NCI-H526 treated with DMSO at 0.1 percent for 48 hours (cell line): ENCODE measurements around the gene TBX18.

ENCODE experiments used
- DNase-seq: peaks from one replicate; lab custom pipeline; 2025; lab: John Stamatoyannopoulos, UW

Gene TBX18

DNA sequence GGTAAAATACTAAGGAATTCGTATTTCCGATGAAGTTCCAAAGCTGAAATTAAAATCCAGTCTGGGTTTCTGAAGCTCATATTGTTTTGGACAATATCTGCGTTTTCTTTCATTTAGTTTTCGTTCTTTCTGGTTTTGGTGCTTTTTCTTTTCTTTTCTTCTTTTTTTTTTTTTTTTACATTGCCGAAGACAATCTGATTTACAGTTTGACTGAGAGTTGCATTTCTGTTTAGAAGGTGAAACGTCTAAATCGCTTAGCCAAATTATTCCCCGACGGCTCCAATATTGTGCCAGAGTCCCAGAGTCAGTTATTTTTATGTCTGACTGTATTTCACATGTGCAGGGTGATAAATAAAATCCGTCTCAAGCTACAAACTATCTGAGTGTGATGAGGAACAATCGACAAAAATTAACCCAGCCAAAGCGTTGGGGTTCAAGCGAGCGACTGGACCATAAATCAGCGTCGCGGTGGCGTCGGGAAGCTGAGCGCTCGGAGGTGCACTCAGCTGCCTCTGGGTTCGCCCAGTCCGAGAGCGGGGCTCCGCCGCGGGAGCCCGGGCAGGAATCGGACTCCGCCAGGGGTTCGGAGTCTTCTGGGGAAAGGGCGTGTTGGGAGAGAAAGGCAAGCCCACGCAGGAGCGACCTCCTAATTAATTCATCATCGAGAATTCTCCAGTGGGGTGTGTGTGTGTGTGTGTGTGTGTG lies 8.2 kb upstream of the TBX18 start:
- no peak for DNase-seq

DNA sequence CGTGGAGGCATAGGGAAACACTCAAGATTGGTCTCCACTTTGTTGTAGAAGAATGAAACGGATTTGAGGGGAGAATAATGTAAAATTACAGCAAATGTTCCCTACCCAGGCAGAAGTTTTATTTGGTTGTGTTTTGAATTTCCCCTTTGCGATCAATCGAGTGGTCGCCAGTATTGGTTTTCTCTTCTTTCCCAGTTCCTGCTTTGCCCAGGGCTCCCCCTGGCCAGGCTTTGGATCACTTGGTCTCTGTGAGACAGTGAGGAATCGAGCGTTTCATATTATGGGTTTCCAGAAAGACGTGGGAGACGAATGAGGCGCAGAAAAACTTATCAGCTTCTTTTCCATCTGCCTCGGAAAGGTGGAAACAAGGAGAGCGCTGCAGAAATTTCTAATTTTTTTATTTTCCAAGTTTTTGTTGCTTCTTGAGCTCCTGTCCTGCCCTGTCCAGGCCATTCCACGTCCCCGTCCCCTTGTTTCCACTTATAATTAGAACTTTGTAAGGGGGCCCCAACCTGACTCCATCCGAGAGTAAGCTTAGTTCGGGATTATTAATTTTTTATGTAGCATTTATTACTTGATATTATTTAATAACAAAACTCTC lies 7.5 kb upstream of the TBX18 start:
- DNase-seq, result no peak

DNA sequence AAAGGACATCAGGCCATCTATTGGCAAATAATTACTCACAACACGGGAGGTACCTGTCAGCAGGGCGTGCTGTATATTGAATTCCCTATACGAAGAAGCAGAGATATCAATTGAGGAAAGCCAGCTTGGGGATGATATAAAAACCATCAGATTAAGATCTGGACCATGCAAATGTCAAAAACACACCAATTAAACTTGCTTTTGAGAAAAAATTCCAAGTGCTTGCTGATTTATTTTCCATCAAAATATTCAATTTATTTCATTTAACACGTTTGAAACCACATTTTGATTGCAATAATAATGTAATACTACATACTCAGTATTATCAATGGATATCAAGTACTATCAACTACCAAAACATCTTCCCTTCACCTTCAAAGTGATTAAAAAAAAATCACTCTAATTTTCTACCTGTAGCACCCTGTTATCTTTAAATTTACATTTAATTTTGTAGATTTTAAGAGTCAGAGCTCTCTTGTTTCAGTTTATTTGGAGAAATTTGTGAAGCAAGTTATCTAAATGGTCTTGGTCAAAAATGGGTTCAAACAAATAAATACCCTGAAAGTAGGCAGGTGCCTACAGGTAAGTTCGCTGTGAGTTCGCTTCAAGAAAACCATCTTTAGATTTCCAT lies 6.8 kb upstream of the TBX18 start:
- DNase-seq, result no peak

DNA sequence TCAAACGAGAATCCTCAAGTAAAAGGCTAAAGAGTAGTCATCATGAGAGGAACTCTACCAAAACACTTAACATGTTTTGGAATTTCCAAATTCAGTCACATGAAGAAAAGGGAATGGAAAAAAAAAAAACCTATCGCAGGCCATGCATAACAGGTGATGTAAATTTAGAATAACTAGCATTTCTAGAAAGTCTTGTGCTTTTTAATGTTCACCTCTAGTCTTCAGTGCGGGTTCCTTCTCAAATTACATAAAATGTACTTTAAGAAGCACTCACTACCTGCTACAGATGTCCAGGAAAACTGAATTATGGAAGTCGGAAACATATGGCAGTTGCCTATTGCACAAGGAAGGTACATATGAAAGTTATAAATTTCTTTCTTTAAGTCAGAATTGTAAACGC lies 6.1 kb upstream of the TBX18 start:
- DNase-seq, result no peak

DNA sequence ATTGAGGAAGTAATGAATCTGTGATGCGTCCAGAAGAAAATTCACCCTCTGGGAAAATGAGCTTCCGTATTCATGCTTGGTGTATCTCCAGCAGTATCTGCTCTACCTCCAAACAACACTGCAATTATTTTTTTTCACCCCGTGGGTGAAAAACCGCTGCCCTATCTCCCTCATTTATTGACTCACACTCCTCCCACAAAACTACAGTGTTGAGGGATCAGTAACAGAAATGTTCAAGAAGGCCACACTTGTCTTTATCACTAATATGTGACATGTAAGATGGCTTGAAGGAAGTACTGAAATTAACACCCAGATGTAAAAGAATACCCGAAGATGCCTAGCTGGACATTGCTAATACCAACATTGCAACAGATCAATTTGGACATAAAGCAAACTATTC lies 4.9 kb upstream of the TBX18 start:
- DNase-seq, result no peak

DNA sequence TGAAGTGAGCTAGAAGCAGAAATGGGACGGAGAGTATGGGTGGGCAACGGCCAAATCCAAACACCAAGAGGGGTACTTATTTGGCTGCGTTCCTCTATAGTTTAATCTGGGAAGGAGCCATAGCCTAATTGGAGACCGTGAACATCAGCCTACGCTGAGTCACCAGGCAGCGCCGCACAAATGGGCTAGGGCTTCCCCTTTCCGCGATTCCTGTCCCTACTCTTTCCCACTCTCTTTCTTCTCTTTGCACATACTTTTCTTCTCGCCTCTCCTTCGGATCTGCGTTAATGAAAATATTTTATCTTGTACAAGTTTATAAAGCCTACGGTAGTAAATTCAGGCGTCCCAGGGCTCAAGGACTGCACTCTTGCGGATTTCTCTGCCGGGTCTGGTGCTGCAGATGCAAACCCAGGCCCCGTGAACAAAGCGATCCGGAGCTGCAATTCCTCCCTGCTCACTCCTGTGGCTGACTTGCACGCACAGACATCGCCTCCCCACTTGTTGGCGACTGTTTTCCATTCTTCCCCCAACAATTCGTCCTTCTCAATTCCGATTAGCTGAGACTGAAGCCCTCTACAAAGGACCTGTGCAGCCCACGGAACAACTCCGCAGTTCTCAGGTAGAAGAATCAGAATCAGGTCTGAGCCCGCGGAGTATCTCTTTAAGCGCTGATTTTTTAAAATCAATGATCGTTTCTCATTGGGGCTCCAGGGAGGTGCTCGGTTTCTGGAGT lies 4.2 kb upstream of the TBX18 start:
- DNase-seq, result no peak

DNA sequence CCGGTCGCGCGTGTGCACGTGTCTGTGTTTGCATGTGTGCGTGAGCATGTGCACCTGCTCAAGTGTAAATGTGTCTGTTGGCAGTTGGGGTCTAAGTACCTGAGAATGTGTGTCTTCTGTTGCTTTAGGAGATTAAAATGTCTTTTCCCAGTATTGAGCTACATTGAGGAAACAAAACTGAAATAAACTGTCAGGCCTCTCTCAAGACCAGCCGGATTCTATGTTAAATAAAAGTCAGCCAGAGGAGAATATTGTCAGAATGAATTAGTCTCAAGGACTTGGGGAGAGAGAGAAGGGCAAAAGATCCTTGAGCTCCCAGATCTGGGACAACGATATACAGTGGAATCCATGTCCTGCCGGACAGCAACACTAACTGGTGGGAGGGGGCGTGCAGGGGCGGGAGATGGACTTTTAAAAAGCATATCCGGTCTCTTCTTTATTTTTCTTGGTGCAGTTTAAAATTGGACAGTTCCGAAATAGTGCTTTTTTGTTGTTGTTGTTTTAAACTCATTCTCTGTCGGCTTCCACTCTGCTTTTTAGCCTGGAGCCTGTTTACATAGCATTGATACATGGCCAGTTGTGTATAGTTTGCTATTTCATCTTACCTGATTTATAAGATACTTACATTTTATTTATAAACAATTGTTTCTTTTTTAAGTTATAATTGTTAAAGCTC lies 3.3 kb upstream of the TBX18 start:
- no peak for DNase-seq

DNA sequence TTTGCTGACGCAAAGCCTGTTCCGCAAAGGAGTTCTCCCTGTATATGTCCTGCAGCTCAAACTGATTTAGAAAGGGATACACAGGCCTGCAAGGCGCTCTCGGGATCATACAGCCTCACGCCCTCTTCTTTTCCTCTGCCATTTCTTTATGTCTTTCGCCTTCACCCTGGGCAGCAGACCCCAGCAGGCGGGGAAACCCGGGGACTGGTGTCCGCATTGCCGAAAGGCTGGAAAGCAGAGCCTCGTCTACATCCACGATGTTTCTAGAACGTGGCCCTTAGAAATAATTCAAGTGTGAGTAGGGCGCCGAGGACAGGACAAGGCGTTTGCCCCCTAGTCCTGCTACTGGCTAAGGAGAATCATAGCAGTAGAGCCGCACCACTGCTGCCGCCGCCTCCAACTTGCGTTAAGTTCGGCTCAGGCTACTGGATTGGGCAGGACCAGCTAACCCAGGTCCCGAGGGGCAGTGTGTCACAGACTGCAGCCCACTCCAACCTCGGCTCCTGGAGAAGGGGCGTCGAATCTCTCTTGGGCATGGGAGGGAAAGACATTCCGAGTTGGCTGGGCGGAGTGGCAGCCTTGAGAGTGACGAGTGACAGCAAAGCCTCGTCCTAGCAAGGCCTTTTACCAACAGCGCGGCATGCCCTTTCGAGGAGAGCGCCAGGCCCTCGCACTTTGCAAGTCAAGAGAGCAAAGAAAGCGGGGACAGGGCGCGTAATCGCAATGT lies 2.6 kb upstream of the TBX18 start:
- DNase-seq, result no peak

DNA sequence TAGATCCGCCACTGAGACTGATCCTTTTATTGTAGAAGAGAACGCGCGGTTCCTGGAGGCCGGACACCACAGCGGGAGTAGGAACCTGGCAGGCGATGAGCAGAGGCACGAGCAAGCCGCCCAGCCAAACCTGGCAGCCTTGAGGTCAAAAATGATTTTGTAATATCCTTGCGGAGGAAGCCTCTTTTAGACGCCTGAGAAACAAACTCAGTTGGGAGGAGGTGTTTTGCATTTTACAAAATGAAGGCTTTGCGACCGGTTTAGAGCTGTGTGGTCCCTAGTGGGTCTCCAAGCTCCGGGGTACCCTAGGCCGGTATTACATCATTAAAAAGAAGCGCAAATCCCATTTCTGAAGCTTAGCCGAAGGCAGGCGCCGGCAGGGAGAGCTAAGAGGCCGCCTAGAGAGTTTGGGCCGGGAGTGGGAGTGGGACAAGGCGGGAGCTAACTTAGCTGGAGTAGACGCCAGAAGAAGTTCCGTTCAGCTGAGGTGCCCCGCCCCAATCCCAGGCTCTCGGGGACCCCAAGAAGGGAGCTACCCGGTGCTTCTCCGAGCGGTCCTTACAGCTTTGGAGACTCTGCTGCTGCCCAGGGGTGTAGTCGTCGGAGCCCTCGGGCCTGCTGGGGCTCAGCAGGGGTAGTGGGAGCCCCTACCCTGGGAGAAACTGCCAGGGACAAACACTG lies 1.9 kb upstream of the TBX18 start:
- DNase-seq, result no peak

DNA sequence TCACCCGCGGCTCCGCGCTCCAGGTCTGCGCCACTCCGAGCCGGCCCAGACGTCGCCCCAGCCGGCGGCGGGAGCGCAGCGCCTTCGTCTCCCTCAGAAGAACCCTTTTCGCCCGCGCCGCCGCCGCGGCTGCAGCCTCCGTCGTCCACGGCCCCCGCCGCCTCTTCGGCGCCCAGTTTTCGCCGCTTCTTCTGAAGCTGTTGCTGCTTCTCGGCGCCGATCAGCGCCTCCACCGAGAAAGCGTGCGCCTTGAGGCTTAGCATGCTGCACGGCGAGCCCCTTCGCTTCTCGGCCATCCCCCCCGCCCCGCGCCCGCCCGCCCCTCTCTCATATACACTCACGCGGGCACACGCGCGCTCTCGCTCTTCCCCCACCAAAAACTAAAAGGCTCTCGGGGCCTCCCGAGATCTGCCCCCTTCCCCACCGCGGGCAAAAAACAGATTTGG lies 489 bp downstream of the TBX18 start:
- DNase-seq, result no peak

DNA sequence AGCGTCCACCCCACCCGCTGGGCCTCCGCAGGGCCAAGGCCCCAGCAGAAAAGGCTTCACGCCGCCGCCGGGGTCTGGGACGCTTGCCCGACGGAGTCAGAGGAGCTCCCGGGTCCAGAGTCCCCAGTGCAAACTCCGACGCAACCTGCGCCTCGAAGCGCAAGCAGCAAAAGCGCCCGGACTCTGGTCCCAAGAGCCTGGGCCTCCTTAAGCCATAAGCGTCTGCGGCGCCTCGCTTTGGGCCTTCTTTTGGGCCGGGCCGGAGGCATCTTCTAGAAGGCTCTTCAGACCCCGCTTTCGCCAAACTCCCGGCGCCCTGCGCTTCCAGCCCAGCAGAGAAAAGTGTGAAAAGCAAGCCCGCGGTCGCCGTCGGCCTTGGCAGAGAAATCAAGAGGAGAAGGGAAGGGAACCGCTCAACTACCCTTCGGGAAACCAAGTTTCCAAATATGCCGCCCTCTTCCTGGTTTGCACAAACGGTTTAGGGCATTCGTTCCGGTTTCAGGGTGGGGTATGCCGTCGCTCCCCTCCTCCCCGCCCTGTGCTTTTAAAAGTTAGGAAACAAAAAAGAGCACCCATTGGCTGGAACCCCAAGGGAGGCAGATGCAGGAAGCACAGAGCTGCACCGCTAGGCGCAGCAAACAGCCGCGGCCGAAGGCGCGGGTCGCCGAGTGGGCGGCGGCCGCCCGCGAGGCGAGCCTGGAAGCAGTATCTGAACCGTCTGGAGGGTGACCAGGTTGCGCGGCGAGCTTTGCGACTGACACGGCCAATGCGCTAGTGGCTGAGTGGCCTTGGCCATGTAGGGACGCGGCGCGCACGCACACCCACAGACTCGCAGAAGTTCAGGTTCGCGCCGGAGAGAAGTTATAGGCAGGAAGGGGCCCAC lies 1.2 kb downstream of the TBX18 start:
- DNase-seq, result no peak

DNA sequence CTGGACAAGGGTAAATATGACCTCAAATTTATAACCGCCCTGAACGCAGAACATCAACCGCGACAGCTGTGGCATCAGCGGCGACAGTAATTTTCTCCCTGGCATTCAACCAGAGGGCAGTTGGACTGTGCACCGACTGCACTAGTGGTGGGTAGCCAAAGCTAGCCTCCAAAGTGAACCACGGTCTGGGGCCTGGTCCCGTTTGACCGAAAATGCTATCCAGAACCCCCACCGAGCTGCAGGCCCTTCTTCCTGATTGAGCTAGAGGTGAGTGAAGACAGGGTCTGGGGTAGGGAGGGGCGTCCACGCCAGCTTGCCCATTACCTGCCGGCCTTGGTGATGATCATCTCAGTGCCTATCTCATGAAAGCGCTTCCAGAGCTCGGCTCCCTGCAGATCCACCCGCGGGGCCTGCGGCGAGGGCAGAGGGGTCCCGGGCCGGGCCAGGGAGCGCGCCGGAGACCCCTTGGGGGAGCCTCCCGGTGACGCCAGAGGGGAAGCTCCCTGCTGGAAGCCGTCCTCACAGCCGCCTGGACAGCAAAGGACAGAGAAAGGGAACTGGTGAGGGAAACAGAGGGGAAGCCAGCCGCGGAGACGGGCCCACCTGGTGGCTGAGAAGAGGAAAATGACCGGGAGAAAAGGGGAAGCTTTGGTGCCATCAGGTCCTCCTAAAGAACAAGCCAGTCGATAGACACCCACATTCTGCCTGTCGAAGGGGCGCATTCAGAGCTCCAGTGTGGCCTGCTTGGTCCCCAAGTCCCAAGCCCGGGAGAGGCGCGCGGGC lies 2.0 kb downstream of the TBX18 start:
- no peak for DNase-seq

DNA sequence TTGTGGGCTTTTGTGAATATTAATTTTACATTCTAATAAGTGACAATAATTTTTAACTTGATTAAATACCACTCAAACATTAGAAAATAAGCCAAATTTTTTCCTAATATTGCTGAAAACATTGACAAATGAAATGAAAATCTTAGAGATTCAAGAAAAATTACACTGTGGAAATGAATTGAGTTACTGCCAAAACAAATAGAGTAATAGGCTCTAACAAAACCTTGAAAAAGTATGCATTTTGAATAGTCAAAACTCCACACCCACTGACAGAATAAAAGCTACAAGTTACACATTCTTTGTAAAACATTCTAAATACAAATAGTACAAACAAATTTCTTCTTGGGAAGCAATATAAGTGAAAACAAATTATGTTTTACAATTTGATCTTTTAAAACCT lies 5.9 kb downstream of the TBX18 start:
- DNase-seq, result no peak

DNA sequence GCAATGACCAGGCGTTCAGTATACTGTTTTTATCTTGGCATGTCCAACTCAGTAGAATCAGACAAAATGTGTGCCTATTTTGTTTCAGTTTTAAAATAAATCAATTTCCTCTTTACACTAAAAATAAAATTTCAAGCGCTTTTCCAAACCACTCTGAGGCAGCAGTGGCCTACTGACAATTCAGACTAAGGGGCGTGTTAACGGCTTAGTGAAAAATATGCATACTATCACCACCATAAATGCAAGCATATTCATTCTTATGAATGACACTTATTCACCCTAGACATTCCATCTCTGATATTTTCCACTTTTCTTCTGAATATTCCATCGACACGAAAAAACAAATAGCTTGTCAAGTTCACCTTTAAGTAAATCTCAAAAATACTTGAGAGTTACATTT lies 7.5 kb downstream of the TBX18 start:
- DNase-seq, result no peak

DNA sequence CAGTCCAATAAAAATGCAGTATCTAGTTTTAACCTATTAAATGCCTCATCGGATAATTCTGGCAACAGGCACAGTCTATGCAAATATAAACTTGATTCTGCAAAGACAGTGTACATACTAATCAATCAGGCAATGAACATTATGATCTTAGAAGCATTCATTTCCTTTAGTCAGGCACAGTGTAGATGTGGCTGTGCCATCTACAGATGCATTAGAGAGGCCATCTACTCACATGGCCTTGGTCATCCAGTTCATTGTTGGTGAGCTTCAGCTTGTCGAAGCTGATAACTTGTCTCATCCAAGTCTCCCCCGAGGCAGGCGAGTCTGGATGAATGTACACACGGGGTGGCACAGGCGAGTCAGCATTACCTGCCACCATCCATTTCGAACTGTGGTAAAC lies 7.9 kb downstream of the TBX18 start:
- DNase-seq, result no peak

DNA sequence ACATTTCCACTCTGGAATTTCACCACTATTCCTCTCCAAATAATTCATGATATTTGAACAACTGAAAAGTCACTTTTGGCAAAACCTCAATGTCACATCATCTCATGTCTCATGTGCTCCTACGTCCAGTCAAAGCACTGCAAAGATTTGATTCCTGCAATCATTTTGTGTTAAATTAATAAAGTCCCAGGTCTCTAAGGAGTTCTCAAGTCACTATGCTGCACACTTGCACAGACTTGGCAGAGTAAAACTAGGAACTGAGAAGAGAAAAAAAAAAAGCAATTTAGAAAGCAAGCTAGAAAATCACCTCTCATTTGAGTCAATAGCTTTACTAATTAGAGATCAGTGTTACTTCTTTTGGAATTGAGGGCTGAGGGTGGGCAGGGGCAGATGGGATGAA lies 11.2 kb downstream of the TBX18 start:
- DNase-seq, result no peak

DNA sequence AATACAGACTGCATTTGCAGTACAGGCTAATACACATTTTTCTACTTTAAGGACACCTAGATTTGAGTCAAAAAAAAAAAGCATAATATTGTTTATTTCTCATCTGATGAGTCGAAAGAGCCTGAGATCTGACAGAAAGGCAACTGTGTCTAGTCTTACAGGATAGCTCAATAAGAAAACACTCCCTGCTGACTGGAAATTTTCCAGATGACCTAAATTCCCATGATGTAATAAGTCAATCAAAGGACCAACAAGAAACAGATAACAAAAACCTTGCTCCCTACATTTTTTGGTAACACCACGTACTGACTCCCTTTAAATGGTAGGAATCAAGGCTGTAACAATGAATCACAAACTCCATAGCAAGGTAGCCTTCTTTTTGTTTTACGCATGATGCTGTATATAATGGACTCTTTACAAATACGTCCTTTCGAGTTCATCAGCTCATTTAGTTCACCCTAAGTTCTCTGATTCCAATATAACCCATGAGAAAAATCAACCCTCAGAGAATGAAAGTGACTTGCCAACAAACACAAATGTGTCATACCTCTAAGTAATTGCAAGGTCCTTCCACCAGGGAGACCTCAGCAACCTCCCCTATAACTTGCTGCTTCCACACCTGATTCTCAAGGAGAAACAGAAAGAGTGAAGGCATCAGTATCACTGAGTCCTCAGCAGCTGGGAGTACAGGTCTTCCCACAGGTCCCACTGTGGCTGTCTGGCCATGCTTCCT lies 12.1 kb downstream of the TBX18 start:
- DNase-seq, result no peak

DNA sequence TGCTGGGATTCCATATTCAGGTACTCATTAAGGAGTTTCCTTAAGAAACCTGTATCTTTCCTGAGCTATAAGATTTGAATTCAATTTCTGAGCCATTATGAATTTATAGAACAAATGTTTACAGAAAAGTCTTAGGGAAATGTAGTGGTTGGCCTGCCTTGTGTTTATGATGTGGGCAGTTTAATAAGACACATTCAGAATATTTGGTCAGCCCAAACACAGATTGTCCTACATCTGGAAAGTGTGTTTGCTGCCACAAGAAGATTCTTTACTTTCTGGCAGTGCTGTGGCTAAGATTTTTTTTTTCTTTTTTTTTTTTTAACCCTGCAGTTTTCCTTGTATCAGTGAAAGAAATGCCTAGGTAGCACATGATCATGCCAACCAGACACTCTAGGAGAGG lies 15.2 kb downstream of the TBX18 start:
- no peak for DNase-seq

DNA sequence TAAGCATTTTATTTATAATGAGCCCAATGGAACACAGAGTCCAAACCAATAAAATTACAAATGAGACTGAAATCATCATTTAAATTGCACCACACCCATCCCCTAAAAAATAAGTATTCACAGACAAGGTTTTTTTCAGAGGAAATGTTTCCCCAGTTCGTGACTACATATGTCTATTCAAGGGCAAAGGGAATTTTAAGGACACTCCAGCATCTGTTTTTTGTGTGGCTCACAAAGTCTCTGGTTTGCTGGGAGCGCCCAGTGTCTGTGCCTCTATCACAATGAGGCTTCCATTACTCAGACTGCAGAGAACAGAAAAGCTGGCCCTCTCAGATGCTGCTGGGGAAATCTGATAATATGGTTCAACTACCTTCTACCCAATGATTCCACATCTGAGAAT lies 16.0 kb downstream of the TBX18 start:
- no peak for DNase-seq
